Stimulated activated CD8-positive, alpha-beta memory T cell treated with anti-CD3 and anti-CD28 coated beads, Interleukin-15, amount 100 ng/mL, for 4 hours (primary cell): Measurements from ENCODE around the gene PPM1L.
A peak's percentile ranks its signal among the peaks of the same experiment; 100 is the strongest.

Source experiments
- DNase-seq, 2 donors: peaks; one replicate each; pipeline ENCODE4 v3.0.0-alpha.2; 2020; ENCODE audit warnings: low read depth in 2 of 2

PPM1L gene

DNA sequence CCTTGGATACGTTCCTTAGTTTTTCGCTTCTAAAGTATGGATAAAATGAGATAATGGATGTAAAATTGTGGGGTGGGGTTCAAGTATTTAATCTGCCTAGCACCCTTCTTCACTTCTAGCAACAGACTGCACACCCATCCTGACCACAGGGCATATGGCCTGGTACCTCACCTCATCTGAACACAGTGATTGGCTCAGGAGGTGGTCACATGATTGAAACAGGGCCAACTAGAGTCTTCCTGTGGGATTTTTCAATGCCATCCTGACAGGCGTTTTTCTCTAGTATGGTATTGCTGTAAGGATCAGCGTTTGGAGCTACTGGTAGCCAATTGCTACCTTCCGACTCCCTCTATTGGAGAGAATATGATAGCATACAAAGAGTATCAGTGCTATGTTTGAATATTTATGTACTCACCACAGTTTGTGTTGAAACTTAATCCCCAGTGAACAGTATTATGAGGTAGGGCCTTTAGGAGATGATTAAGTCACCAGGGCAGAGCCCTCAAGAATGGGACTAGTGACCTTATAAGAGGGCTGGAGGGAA lies 172.2 kb downstream of the PPM1L start:
- DNase-seq, result no peak

DNA sequence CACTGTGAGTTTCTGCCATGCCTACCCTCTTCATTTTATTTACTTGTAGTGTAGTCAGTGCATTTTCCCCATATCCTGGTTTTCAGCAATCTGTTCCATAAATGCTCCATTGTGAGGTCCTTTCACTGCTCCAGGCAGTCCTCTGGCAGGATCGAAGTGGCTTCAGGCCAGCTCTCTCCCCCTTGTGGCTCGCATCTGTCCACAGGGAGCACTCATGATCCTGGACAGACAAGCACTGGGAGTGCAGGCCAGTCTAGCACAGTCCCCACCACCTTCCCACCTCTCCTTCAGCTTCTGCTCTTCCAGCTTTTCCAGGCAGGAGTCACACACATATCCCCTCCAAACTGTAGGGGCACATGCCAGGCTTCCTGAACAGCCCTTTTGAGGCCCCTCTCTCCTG lies 173.6 kb downstream of the PPM1L start:
- DNase-seq, result no peak

DNA sequence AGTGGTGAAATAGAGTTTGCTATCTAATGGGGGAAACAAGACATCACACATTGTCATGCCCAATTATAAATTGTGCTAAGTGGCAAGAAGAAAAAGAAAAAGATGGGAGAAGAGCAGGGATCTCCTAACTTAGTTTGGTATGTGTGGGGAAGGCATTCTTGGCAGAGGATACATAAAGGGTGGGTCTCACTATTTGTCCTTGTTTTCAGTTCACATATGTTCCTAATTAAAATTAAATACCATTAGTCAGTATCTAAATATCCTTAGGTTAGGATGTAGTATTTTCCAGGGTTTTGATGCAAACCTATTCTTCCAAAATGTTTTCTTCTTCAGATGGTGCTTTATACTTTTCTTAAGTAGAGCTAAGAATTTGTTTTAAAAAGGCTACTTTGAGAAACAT lies 175.4 kb downstream of the PPM1L start:
- no peak for DNase-seq

DNA sequence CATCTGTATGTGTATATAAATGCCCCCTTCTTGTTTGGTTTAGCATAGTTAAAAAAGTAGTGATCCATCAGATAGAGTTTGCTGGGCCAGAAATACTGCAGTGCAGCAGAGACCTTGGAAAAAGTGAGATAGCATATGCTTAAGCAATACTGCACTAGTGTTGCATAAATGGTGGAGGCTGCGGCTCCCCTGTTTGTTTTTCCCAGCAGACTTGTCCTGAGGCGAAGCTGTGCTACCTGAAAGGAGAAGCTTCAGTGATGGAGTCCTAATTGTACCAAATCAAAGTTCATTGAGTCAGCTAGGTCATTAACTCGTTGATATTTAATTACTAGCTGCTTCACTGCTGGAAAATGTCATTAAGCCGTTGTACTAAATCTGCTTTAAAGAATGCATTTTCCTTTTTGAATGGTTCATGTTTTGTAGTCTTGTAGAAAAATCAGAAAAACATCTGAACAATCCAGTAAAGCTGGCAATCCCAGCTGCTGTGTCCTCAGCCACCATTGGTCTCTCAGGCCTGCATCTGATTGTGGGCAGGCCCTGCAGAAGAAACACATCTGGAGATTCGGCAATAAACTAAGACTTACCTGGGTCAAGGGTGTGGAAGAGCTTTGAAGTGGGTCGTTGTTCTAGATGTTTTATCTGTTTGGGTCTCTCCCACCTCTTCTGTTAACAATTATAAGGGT lies 179.5 kb downstream of the PPM1L start:
- no peak for DNase-seq

DNA sequence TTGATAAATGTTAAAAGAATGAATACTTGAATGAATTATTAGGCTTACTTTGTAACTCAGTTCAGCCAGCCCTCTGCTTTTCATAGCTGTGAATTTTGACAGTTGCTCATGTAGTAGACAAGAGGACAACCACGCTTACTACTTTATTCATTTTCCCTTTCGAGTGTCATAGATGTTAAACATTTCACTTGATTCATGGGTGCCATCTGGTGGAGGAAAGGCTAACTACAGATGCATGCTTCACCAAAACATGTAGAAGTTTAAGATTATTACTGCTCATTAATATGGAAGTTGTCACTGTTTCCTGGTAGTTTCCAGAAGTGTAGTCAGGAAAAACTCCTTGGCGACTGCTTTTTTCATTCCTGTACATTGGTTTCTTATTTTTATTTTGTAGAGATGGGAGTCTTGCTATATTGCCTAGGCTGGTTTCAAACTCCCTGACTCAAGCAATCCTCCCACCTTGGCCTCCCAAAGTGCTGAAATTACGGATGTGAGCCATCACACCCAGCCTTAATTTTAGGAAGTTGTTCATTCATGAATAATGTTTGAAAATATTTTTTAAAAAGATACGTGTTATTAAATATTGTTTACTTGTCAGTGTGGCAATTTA lies 186.0 kb downstream of the PPM1L start:
- peak in 1 of 2 donors; percentile 34 for DNase-seq

DNA sequence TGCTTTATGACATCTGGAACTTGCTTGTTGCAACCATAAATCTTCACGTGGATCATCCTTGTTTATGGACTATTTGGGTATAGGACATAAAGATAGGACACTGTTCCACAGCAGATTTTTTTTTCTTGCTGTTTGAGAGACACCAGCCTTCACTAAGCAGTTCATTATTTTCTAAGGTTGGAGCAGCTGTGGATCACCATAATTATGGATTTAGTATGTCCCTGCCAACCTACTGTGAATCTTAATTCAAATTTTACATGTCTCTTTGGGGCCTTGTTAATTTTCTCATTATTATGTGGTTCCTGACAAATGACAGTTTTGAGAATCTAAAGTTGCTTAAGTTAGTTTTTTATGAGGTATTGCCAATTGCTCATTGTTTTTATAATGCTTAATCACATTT lies 188.0 kb downstream of the PPM1L start:
- DNase-seq, result no peak

DNA sequence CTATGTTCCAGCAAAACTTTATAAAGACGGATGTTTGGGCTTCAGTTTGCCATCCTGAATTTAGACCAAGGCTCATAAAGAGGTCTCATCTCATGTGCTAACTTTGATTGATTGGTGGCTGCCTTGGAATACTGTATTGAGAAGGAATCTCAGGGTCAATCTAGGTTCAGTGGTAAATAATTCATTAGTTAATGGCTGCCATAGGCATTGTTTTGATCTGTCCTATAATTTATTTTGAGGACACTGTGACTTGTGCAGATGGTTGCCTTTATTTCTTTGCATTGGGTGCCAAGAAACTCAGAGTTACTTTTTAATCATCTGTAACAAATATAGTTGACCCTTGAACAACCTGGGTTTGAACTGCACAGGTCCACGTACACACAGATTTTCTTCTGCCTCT lies 189.3 kb downstream of the PPM1L start:
- no peak for DNase-seq

DNA sequence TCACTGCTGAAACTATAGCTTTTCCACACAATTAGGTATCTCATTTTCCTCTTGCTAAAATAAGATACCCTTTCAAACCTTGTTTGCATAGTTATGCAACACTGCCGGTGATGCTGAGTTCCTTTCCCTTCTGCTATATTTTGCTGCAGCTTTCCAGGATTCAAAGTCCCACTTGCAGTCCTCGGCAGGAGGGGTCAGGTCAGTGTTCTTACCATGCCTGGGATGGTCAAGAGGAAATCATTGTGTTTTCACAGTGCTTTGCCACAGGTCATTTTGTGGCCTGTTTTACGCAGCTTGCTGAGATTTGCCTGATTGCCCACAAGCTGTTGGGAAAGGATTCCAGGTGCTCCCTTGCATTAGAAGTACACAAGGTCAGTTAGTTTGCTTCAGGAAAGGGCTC lies 192.2 kb downstream of the PPM1L start:
- no peak for DNase-seq

DNA sequence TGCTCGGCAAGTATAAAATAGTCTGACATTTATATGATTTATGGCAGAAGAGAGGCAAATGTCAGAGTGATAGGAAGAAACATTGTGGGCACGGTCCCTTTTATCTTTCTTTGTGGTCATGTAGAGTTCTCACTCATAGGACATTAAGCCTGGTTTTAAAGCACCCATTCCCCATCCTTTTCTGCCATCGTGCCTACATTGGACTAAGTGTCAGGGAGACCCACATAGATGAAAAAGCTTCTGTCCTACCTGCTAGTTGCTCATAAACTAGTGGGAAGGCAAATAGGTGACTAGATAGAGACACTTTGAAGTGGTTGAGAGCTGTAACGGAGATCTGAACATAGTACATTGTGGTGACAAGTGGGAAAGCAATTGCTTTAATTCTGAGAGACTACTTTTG lies 193.4 kb downstream of the PPM1L start:
- no peak for DNase-seq

DNA sequence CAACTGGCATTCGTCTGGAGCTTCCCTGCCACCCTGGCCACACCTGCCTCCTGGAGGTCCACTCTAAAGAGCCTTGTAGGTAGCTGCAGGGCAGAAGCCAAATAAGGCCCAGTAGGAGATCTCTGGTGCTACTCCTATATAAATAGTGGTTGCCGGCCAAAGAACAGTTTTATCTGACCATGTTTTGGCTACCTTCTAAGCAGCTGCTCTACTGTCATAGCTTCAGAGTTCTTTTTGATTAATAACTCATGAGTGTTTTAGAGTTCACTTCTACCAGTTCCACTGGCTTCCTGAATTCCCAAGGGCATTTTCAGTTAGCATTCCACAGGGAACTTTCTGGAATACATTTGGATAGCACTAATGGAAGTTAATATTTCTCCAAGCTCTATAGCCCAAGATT lies 194.5 kb downstream of the PPM1L start:
- DNase-seq, result no peak

DNA sequence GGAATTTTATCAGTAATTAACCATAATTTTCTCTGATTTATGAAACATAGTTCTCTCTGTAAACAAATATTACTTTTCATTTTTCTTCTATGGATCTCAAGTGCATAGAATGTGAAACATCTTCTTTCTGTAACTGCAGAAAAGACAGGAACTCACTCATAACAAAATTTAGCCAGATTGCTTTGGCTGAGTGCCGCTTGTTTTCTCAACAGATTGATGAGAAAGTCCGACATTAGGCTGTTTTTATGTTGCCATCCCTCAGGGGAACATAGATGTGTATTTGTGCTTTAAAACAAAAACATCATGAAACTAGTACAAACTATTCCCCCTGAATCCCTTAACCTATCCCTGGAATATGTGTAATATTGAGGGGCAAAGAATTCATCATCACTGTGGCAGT lies 194.9 kb downstream of the PPM1L start:
- no peak for DNase-seq

DNA sequence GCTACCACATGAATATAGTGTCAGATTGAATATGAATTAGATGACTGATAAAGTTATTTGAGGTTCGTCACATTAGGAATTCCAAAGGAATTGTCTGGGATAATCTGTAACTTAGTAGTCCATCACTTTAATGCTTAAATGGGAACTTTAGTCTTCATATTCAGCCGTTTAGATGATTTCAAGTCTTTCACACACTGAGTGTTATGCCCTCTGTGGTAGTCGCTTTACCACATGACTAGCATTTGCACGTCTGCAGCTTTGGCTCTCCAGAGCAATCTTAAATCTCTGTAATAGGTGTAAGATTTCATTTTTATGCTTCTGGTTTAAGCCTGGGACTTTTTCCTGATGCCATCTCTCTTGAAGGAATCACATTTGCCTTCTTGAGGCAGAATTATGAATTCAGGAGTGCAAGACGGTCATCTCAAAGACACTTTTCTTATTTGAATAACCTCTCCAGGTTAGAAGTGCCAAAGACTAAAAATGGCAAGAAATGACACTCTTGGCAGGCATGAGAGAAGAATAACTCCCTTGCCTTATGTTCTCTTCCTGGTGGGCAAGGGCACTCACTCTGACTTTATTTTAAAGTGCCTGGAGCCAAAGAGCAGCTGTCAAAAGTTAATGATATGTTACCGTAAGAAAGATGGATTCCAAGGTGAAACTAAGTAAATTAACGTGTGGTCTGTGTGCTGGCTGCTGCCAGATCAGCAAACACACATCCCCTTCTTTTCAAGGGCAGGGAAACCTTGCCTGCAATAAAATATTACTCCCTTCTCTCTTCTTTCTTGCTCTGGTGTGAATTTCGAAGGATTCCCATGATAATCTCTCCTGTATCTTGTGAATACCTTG lies 195.8 kb downstream of the PPM1L start:
- no peak for DNase-seq

DNA sequence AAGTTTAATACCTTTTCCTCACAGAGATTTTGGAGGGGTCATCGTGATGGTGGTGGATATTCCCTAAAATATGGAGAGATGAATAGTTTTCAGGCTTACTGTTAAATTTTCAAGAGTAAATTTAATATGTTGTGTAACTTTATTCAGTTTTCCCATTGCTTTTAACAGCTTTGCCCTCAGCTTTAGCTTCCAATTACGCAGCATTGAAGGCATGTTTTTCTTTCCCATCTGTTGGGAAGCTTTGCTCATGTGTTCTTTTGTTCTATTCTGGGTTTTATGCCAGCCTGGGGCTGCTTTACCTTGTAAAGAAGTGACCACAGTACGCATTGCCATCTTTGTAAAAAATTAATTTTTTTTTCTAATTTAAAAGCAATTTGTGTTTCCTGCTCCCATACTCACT lies 197.7 kb downstream of the PPM1L start:
- DNase-seq, result no peak

DNA sequence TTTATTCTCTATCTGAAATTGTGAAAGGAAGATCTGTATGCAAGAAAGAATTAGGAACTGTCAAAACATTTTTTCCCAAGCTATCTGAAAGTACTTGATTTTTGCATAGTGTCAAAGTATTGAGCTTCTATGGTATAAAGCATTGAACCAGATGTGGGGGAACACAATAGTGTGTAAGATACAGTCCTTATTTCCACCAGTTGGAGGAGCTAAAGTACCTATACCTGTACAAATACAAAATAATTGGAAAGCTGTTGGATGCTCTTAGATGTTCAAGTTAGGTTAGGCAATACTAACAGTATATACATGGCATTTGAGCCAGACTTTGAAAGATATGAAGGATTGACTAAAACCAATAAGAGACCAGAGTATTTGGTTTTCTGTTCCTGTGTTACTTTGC lies 200.8 kb downstream of the PPM1L start:
- DNase-seq, result no peak

DNA sequence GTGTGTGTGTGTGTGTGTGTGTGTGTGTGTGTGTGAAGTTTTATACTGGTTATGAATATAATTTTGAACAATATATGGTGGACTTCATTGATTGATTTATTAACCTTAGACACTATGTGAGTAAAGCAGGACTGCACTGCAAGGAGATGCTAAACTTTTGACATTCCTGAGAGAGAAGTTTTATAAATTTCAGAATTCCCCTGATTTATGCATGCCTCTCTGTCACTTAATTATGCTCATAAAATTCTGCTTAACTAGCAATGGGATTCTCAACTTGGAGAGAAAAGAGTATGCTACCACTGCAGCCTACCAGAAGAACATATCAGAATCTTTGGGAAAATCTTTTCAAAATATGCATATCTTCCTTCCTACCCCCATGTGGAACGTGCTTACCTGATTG lies 204.5 kb downstream of the PPM1L start:
- no peak for DNase-seq

DNA sequence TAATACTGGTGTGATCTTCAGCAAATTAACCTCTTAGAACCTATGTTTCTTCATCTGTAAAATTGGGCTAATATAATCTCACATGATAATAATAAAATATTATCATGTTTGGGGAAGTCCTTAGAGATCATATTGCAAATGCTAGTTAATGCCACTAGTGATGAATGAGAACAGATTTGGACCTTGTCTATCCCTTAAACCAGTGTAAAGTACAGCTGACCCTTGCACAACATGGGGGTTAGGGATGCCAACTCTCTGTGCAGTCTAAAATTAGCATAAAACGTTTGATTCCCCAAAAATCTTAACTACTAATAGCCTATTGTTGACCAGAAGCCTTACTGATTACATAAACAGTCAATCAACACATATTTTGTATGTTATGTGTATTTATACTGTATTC lies 207.9 kb downstream of the PPM1L start:
- DNase-seq, result no peak

DNA sequence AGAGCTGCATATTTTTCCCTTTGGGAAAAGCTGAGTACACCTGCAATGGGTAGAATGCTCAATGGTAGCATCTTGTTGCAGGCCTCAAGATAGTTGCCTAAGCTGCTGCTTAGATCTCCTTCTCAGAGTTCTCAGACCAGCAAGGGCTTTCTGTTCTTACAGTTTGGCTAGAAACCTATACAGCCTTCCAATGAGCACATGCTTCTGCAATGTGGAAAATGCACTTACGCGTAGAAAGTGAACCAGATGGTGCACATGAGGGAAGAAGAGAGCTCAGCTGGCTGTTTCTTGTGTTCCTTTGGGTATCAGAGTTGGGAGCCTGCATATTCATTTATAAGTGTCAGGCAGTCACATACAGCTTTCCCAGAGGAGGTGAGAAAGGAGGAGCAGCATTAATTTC lies 212.7 kb downstream of the PPM1L start:
- DNase-seq, result no peak

DNA sequence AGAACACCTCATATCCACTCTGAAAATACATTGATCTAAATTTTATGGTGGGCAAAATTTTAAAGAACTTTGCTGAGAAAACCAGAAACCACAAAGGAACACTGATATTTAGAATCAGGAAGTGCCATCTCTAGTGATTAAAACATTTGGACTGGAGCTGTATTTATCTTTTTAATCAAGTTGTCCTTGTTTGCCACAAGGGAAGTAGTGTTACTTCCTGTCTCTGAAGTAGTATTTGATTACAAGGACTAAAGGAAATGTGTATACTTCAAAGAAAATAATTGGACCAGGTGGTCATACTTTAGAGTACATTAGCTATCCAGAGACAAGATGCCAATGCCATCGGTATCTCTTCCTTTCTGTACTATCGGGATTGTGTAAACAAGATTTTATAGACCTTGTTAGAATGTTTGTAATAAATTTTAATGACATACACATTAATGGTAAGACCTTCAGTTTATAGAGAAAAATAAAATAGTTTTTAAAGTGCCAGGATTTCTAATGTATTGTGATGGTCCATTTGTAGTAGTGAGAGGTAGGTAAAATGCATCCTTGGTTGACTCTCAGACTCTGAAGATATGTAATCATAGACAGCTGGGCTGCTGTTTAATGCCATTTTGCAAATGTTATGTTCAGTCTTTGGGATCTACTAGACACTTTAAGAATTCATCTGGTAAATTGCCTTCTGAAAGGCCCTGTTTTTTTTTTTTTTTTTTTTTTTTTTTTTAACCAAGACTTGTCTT lies 217.2 kb downstream of the PPM1L start:
- DNase-seq, result no peak

DNA sequence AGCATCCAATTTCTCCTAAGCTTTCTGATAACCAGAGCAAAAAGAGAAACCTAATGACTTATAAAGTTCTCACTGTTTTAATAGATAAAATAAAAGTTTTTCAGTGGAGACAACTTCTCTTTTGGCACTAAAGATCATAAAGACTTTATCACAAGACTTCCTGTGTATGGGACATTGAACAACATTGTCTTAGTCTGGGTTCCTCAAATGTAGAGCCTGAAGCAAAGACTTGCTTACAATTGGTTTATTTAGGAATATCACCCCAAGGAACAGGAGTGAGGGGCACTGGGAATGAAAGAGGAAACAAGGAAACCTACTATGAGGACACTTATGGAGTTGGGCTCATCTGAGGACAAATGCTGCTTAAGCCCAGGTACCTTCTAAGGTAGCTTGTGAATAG lies 221.7 kb downstream of the PPM1L start:
- DNase-seq, result no peak

DNA sequence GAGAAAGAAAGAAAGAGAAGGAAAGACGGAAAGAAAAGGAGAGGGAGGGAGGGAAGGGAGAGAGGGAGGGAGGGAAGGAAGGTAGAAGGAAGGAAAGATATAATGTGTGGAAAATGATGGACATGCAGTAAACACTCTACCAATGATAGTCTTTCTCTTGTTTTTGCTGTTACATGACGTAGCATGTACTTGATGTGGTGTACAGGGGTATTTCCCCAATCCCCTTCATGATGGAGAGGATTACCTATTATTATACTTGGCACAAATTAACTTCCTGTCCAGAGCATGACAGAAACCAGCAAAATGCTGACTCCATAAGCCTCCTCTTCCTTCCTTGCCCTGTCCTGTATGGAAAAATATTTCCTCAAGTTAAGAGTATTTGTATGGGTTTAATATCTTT lies 224.7 kb downstream of the PPM1L start:
- DNase-seq, result no peak

DNA sequence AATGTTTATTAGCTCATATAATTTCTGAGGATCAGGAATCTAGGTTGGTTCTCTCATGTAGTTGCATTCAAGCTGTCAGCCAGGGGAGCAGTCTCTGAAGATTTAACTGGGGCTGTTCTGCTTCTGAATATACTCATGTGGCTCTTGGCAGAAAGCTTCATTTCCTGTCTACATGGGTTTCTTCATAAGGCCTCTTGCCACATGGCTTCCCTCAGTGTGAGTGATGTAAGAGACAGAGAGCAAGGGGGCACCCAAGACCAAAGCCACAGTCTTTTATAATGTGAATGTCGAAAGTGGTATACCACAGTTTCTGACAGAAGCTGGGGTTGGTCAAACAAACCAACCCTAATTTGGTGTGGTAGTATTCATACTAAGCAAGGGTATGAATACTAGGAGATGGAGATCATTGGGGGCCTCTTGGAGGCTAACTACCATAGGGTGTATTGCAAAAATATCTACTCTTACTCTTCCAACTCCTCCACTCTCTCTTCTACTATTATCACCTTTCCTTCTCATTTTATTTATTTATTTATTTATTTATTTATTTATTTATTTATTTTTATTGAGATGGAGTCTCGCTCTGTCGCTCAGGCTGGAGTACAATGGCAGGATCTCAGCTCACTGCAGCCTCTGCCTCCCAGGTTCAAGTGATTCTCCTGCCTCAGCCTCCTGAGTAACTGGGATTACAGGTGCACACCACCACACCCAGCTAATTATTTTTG lies 225.3 kb downstream of the PPM1L start:
- DNase-seq, result peak in 1 of 2 donors; percentile 1
